Choroid plexus epithelial cell (primary cell): Measurements from ENCODE around the gene EVL.

ENCODE experiments used
- DNase-seq: peaks from one replicate; pipeline ENCODE4 v3.0.0-alpha.2; 2010; ENCODE audit warnings: low read depth
- H3K4me3 ChIP-seq: 2 replicates; pipeline ENCODE4 v1.5.1; 2011; ENCODE audit warnings: low read depth, mild to moderate bottlenecking, control low read depth, low read length, moderate library complexity
- CTCF ChIP-seq: conservative IDR thresholded peaks from 2 replicates; pipeline ENCODE4 v1.5.1; 2011; ENCODE audit warnings: low read depth, mild to moderate bottlenecking, control low read depth, inconsistent platforms, low read length, moderate library complexity

The EVL gene

DNA sequence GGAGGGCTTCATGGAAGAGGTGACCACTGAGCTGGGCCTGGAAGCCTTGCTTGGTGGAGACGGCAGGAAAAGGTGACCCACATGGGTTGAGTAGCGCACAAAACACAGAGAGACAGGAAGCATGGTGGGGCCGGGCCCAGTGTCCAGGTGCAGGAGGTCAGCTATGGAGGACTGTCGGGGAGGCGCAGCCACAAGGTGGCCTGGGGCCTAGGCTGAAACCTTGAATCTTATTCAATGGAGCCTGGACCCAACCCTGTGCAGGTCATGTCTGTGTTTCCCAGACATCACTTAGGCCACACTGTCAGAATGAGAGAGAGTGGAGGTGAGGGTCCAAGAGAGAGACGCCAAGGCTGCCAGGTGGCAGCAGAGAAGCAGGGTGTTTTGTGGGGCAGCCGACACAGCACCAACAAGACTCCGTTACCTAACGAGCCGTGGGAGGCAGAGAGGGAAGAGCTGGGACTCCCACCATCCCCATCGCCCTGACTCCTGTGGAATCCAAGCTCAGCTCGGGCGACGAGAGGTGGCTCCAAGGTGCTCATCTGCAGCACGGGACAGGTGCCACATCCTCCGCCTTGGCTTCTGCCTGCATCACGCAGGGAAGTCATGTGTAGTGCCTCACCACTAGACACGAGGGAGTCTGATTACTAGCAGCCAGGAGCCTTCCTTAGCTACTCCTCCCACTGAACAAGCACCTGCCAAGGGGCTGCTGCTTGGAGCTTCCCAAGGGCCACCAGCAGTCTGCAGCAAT, 55.5 kb downstream of the EVL start:
- TF ChIP-seq CTCF: no peak
- no peak for DNase-seq
- no peak overlapping the region for H3K4me3 ChIP-seq

- no peak for TF ChIP-seq CTCF
- H3K4me3 ChIP-seq: no peak overlapping the region
- DNase-seq: no peak
Observed at GRCh38 chr14:100121643-100122480, 56.6 kb downstream of the EVL start.

GRCh38 chr14:100122481-100123223, 57.4 kb downstream of the EVL start:
- TF ChIP-seq CTCF: no peak
- H3K4me3 ChIP-seq: no peak overlapping the region
- peak; percentile 11 for DNase-seq

GRCh38 chr14:100123618-100124017, 58.4 kb downstream of the EVL start:
- H3K4me3 ChIP-seq: no peak overlapping the region
- TF ChIP-seq CTCF: no peak
- no peak for DNase-seq

DNA sequence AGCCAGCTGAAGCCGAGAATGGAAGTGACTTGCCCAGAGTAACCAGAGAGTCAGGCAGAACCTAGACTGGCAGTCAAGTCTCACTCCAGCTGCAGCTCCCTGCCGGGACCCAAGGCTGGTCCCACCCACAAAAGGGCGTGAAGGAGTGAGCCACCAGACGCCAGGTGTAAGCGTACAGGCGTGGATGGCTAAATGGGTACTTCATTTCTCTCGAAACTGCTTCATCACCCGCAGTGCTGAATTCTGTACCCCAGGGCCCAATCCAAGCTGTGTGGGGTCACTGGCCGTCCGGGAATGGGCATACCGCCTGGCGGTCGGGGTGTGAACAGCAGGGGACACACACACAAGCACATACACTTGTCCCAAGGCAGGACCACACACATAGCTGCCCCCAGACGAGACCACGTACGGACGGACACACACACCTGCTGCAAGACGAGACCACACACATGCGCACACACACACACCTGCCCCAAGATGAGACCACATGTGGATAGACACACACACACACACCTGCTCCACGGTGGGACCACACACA, 59.4 kb downstream of the EVL start:
- no peak overlapping the region for H3K4me3 ChIP-seq
- TF ChIP-seq CTCF: no peak
- DNase-seq: no peak

DNA sequence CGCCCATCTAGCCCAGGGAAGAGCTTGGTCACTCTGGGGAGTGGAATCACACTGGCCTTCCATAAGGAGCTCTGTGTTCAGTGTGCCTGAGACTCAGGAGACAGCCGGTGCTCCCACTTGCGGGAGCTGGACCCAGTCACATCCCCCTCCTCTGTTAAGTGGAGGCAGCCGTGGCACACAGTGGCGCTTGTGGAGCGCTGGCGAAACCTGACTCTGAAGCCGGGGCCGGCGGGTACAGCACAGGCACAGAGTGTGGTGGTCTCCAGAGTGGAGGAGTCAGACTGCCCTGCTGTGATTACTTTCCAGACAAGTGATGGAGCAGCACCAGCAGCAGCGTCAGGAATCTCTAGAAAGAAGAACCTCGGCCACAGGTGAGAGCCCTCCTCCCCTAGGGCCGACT, 61.2 kb downstream of the EVL start:
- TF ChIP-seq CTCF: no peak
- no peak overlapping the region for H3K4me3 ChIP-seq
- no peak for DNase-seq
